A549 (cell line): Measurements from ENCODE around the gene IGF2R. TPM values are rescaled to one million over a fixed set of nuclear protein-coding genes. Genes with fewer than 3 reads are reported as not detected.
A peak's percentile ranks its signal among the peaks of the same experiment; 100 is the strongest.

Experiments used
- ATAC-seq, 2 experiments: fragments of 200-7000 bp in 1 of 2; fragments of >200 bp in 1 of 2; cut with Nextera tagmentation in 1 of 2; cut with Tn5 transposase in 1 of 2; 3 replicates each; pipeline versions ENCODE4 v1.8.0 to v1.9.1; 2018 to 2020; ENCODE audit warnings: mild to moderate bottlenecking in 1 of 2, moderate library complexity in 1 of 2
- CTCF ChIA-PET: fragments of 300-600 bp; sonication (Branson Sonifier 250); formaldehyde crosslinking; extraction: SDS; loops from one replicate; lab custom pipeline; 2021; ENCODE audit warnings: antibody characterized with exemption, inconsistent platforms; lab: Yijun Ruan, JAX
- POLR2A ChIA-PET: fragments of 350-600 bp; formaldehyde crosslinking; extraction: SDS; loops from one replicate; lab custom pipeline; 2021; ENCODE audit warnings: antibody characterized with exemption, inconsistent platforms; lab: Yijun Ruan, JAX
- DNase-seq, 2 experiments: peaks; one replicate each; pipeline versions ENCODE4 v3.0.0 to v3.0.0-alpha.2; 2011 to 2016; ENCODE audit warnings: low read depth in 1 of 2, low spot score in 1 of 2
- FAIRE-seq: peaks from 2 replicates; lab custom pipeline; 2011; peaks lifted over from hg19 to GRCh38; lab: Jason Lieb, UNC
- H3K27ac ChIP-seq, 2 experiments: fragments of >200 bp; sonication (Bioruptor Twin); formaldehyde crosslinking; 3 replicates each; pipeline ENCODE4 v1.5.1; 2016 to 2017
- H3K4me1 ChIP-seq: fragments of >200 bp; sonication (Bioruptor Twin); formaldehyde crosslinking; 3 replicates; pipeline ENCODE4 v1.6.1; 2016
- H3K4me2 ChIP-seq: fragments of >200 bp; sonication (Bioruptor Twin); formaldehyde crosslinking; 3 replicates; pipeline ENCODE4 v1.6.1; 2016
- H3K4me3 ChIP-seq: fragments of >200 bp; sonication (Bioruptor Twin); formaldehyde crosslinking; 3 replicates; pipeline ENCODE4 v1.5.1; 2016
- H3K9me3 ChIP-seq: fragments of >200 bp; sonication (Bioruptor Twin); formaldehyde crosslinking; 3 replicates; pipeline ENCODE4 v1.6.1; 2016
- ATOH8 ChIP-seq: fragments of 250-450 bp; sonication (Bioruptor Pico); IDR thresholded peaks from 2 replicates; pipeline ENCODE4 v1.5.0; 2020; ENCODE audit warnings: low read depth, mild to moderate bottlenecking, moderate library complexity
- CBX2 ChIP-seq: fragments of 200-600 bp; sonication (generic); IDR thresholded peaks from 2 replicates; pipeline ENCODE4 v1.6.1; 2016; ENCODE audit warnings: low read depth, mild to moderate bottlenecking, borderline replicate concordance
- CBX8 ChIP-seq: fragments of 200-600 bp; sonication (generic); IDR thresholded peaks from 2 replicates; pipeline ENCODE4 v1.6.1; 2016
- CEBPB ChIP-seq, 2 experiments: fragments of >200 bp in 1 of 2; sonication (Bioruptor Twin) in 1 of 2; formaldehyde crosslinking in 1 of 2; IDR thresholded peaks; 2 replicates each; pipeline ENCODE4 v1.6.1; 2012 to 2016
- CHD2 ChIP-seq: fragments of 150-350 bp; IDR thresholded peaks from 2 replicates; pipeline ENCODE4 v1.6.1; 2014; ENCODE audit warnings: low read length; ENCODE audit not compliant: partially characterized antibody
- E2F6 ChIP-seq: IDR thresholded peaks from 2 replicates; pipeline ENCODE4 v1.6.1; 2012; ENCODE audit warnings: low read depth, borderline replicate concordance
- EHF ChIP-seq: fragments of 250-450 bp; sonication (Bioruptor Pico); IDR thresholded peaks from 2 replicates; pipeline ENCODE4 v1.5.0; 2020; ENCODE audit warnings: mild to moderate bottlenecking
- ELK1 ChIP-seq: fragments of 150-350 bp; IDR thresholded peaks from 2 replicates; pipeline ENCODE4 v1.6.1; 2014; ENCODE audit warnings: low read depth, mild to moderate bottlenecking, low read length
- EP300 ChIP-seq, 2 experiments: fragments of >200 bp; sonication (Bioruptor Twin); formaldehyde crosslinking; IDR thresholded peaks; 2 replicates in 1 of 2; 3 replicates in 1 of 2; pipeline ENCODE4 v1.6.1; 2016 to 2017
- ESRRA ChIP-seq: fragments of 150-350 bp; IDR thresholded peaks from 2 replicates; pipeline ENCODE4 v1.6.1; 2014; ENCODE audit warnings: mild to moderate bottlenecking, low read length, borderline replicate concordance
- FOSB ChIP-seq: fragments of 250-450 bp; sonication (Bioruptor Pico); IDR thresholded peaks from 2 replicates; pipeline ENCODE4 v1.5.0; 2020; ENCODE audit warnings: mild to moderate bottlenecking, moderate library complexity
- FOSL2 ChIP-seq, 2 experiments: fragments of 450-650 bp in 1 of 2; fragments of >200 bp in 1 of 2; sonication (Bioruptor Twin) in 1 of 2; formaldehyde crosslinking; IDR thresholded peaks; 2 replicates each; pipeline versions ENCODE4 v1.5.0 to v1.6.1; 2016 to 2020; ENCODE audit warnings: mild to moderate bottlenecking in 1 of 2, moderate library complexity in 1 of 2
- HDAC2 ChIP-seq: fragments of 200-600 bp; sonication (generic); IDR thresholded peaks from 2 replicates; pipeline ENCODE4 v1.6.1; 2016
- HES2 ChIP-seq: fragments of >200 bp; sonication (Bioruptor Twin); formaldehyde crosslinking; IDR thresholded peaks from 2 replicates; pipeline ENCODE4 v1.6.1; 2016
- HOXA7 ChIP-seq: fragments of 250-450 bp; sonication (Bioruptor Pico); IDR thresholded peaks from 2 replicates; pipeline ENCODE4 v1.5.0; 2020; ENCODE audit warnings: mild to moderate bottlenecking, moderate library complexity
- HOXB5 ChIP-seq: fragments of 250-450 bp; sonication (Bioruptor Pico); IDR thresholded peaks from 2 replicates; pipeline ENCODE4 v1.5.0; 2020; ENCODE audit warnings: mild to moderate bottlenecking, moderate library complexity
- JUNB ChIP-seq: fragments of >200 bp; sonication (Bioruptor Twin); formaldehyde crosslinking; IDR thresholded peaks from 2 replicates; pipeline ENCODE4 v1.6.1; 2016
- MAFK ChIP-seq: fragments of 450-650 bp; IDR thresholded peaks from 2 replicates; pipeline ENCODE4 v1.6.1; 2014; ENCODE audit not compliant: partially characterized antibody
- NFE2L2 ChIP-seq: fragments of 150-350 bp; conservative IDR thresholded peaks from 2 replicates; pipeline ENCODE4 v1.6.1; 2014; ENCODE audit warnings: low read length
- NPAS2 ChIP-seq: fragments of 250-450 bp; sonication (Bioruptor Pico); IDR thresholded peaks from 2 replicates; pipeline ENCODE4 v1.8.0; 2022; ENCODE audit warnings: mild to moderate bottlenecking, moderate library complexity, borderline replicate concordance
- NR3C1 ChIP-seq: fragments of >200 bp; sonication (Bioruptor Twin); formaldehyde crosslinking; IDR thresholded peaks from 3 replicates; pipeline ENCODE4 v1.6.1; 2017
- POLR2A ChIP-seq: IDR thresholded peaks from 2 replicates; pipeline ENCODE4 v1.6.1; 2012; ENCODE audit warnings: mild to moderate bottlenecking, low read length
- POLR2AphosphoS2 ChIP-seq: conservative IDR thresholded peaks from 2 replicates; pipeline ENCODE4 v1.6.1; 2012; ENCODE audit warnings: low read length, improper control_type of control experiment, inconsistent platforms
- RCOR1 ChIP-seq: fragments of 150-350 bp; IDR thresholded peaks from 2 replicates; pipeline ENCODE4 v1.6.1; 2014; ENCODE audit warnings: antibody characterized with exemption, low read length, low read depth
- RFX5 ChIP-seq: fragments of 450-650 bp; IDR thresholded peaks from 2 replicates; pipeline ENCODE4 v1.7.1; 2014; ENCODE audit warnings: antibody characterized with exemption, mild to moderate bottlenecking, moderate library complexity
- SREBF2 ChIP-seq: fragments of 450-650 bp; IDR thresholded peaks from 2 replicates; pipeline ENCODE4 v1.6.1; 2014; ENCODE audit warnings: mild to moderate bottlenecking, moderate library complexity
- ZC3H11A ChIP-seq: fragments of 450-650 bp; IDR thresholded peaks from 2 replicates; pipeline ENCODE4 v1.6.1; 2014; ENCODE audit warnings: antibody characterized with exemption, mild to moderate bottlenecking
- ZSCAN20 ChIP-seq: fragments of 250-450 bp; sonication (Bioruptor Pico); IDR thresholded peaks from 2 replicates; pipeline ENCODE4 v1.8.0; 2022; ENCODE audit warnings: mild to moderate bottlenecking, moderate library complexity
- WGBS: methylation state at CpG from one replicate; pipeline ENCODE4 v1.1.6; 2017; ENCODE audit errors: missing lambda C conversion rate; 5-methylcytosine and 5-hydroxymethylcytosine counted together
- polyA plus RNA-seq, 4 experiments: library from polyadenylated mRNA; depleted of rRNA in 3 of 4; stranded (reverse); fragments of >200 nt; fragmentation: RNase III in 1 of 4; extraction: RNeasy Plus Mini Kit Qiagen cat#74134 plus additional on column Dnase treatment in 1 of 4; gene quantifications; 2 replicates in 3 of 4; 3 replicates in 1 of 4; pipeline ENCODE4 v1.2.3, GENCODE V29; 2011 to 2017

Gene IGF2R
- polyA plus RNA-seq, 2 of the 4 experiments (the other 2 are of a cell fraction) = 17.6 to 24.9 TPM

- ChIA-PET CTCF (no interaction called here), POLR2A (no interaction called here)
- Histone ChIP-seq H3K9me3 (no peaks in the 10 kb centered on the region), H3K27ac (no peak overlapping the region), H3K4me2 (no peak overlapping the region), H3K4me1 (peaks cover 5% of the 10 kb centered on the region; the same call in 1 of the 3 replicates), H3K4me3 (no peak overlapping the region)
- ATAC-seq (no peak), FAIRE-seq (no peak), DNase-seq (no peak)
- TF ChIP-seq POLR2A = no peak
- TF ChIP-seq POLR2AphosphoS2 = no peak
- no peak for TF ChIP-seq CBX8
- no peak for TF ChIP-seq RCOR1
- no peak for TF ChIP-seq HOXB5 (CRISPR knock-in tag)
- no peak for TF ChIP-seq NPAS2 (CRISPR knock-in tag)
- TF ChIP-seq MAFK = no peak
- WGBS = 92% methylated on average over 7 of the region's 7 CpGs
Measured at GRCh38 chr6:160103825-160104100, 134.9 kb downstream of the IGF2R start.

DNA sequence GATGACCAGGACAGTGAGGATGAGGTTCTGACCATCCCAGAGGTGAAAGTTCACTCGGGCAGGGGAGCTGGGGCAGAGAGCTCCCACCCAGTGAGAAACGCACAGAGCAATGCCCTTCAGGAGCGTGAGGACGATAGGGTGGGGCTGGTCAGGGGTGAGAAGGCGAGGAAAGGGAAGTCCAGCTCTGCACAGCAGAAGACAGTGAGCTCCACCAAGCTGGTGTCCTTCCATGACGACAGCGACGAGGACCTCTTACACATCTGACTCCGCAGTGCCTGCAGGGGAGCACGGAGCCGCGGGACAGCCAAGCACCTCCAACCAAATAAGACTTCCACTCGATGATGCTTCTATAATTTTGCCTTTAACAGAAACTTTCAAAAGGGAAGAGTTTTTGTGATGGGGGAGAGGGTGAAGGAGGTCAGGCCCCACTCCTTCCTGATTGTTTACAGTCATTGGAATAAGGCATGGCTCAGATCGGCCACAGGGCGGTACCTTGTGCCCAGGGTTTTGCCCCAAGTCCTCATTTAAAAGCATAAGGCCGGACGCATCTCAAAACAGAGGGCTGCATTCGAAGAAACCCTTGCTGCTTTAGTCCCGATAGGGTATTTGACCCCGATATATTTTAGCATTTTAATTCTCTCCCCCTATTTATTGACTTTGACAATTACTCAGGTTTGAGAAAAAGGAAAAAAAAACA, 136.1 kb downstream of the IGF2R start:
- DNase-seq = peak in 1 of 2 experiments; percentile 11
- WGBS = 89% methylated on average over 18 of the region's 20 CpGs
- Histone ChIP-seq H3K4me1 (peaks cover 5% of the 10 kb centered on the region; the same call in 1 of the 3 replicates), H3K9me3 (no peaks in the 10 kb centered on the region), H3K4me2 (no peak overlapping the region), H3K4me3 (no peak overlapping the region), H3K27ac (no peak overlapping the region)
- POLR2A ChIA-PET = no interaction called here
- FAIRE-seq = no peak
- ATAC-seq = peak; percentile 58 to 67; a peak in 4 of 6 replicates
- CTCF ChIA-PET = interaction anchor here (0.9 kb wide), 1 partner anchor 16 kb away, joined by 3 read pairs; no protein-coding TSS in a partner anchor
- no peak for TF ChIP-seq SREBF2
- no peak for TF ChIP-seq ZC3H11A
- no peak for TF ChIP-seq CEBPB (IDR thresholded peaks at IDR 0.05)
- no peak for TF ChIP-seq NR3C1
- no peak for TF ChIP-seq JUNB
- TF ChIP-seq EP300 (IDR thresholded peaks at IDR 0.05) = no peak
- no peak for TF ChIP-seq FOSL2 (IDR thresholded peaks at IDR 0.05)
- no peak for TF ChIP-seq FOSL2 (CRISPR knock-in tag; IDR thresholded peaks at IDR 0.05)
- TF ChIP-seq POLR2A = no peak
- no peak for TF ChIP-seq HOXA7 (CRISPR knock-in tag)
- no peak for TF ChIP-seq MAFK
- no peak for TF ChIP-seq POLR2AphosphoS2
- no peak for TF ChIP-seq RFX5
- no peak for TF ChIP-seq CBX8
- TF ChIP-seq NPAS2 (CRISPR knock-in tag) = no peak
- no peak for TF ChIP-seq ESRRA
- no peak for TF ChIP-seq EHF
- no peak for TF ChIP-seq NFE2L2
- no peak for TF ChIP-seq HES2
- TF ChIP-seq CBX2 = no peak
- TF ChIP-seq HDAC2 = no peak

DNA sequence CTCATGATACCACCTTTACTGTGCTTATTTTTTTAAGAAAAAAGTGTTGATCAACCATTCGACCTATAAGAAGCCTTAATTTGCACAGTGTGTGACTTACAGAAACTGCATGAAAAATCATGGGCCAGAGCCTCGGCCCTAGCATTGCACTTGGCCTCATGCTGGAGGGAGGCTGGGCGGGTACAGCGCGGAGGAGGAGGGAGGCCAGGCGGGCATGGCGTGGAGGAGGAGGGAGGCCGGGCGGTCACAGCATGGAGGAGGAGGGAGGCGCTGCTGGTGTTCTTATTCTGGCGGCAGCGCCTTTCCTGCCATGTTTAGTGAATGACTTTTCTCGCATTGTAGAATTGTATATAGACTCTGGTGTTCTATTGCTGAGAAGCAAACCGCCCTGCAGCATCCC, 137.1 kb downstream of the IGF2R start:
- no peaks in the 10 kb centered on the region for H3K9me3 ChIP-seq
- CTCF ChIA-PET = no interaction called here
- no peak overlapping the region for H3K4me3 ChIP-seq
- FAIRE-seq (no peak), ATAC-seq (no peak)
- 93% methylated on average over 14 of the region's 14 CpGs for whole genome bisulfite sequencing
- TF ChIP-seq RFX5 (no peak), FOSB (CRISPR knock-in tag) (no peak)
- TF ChIP-seq, all 56 proteins: peak for 0
- no peaks in the 10 kb centered on the region for H3K4me1 ChIP-seq
- H3K27ac ChIP-seq = no peak overlapping the region
- POLR2A ChIA-PET = no interaction called here
- H3K4me2 ChIP-seq = no peak overlapping the region
- DNase-seq = no peak

DNA sequence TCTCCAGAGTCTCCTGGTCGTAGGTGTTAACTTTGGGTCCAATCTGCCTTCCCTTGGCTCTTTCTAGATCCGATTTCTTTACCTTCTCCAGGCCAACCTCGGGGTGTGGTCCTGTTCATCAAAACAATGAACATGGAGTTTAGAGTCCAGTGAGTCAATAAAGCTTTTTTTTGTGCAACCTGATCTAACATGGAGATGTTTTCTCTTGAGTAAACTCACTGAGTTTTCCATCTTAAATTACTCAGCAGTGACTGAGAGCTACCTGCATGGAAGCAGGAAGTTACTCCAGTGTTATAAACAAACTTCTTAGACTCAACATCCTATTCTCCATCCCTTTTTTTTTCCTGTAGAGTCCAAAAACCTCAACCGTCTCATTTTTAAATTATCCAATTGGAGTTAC, 137.8 kb downstream of the IGF2R start:
- Histone ChIP-seq H3K4me3 (no peak overlapping the region), H3K4me1 (no peaks in the 10 kb centered on the region), H3K4me2 (no peak overlapping the region), H3K27ac (no peak overlapping the region), H3K9me3 (no peaks in the 10 kb centered on the region)
- DNase-seq = no peak
- FAIRE-seq = no peak
- ChIA-PET POLR2A (no interaction called here), CTCF (interaction anchor here (1.4 kb wide), 1 partner anchor 18 kb away, joined by 7 read pairs; no protein-coding TSS in a partner anchor)
- no peak for ATAC-seq
- WGBS = 91% methylated on average over 4 of the region's 4 CpGs
- no peak for TF ChIP-seq ESRRA
- no peak for TF ChIP-seq ELK1
- TF ChIP-seq POLR2AphosphoS2 = no peak
- no peak for TF ChIP-seq ATOH8 (CRISPR knock-in tag)
- TF ChIP-seq POLR2A = no peak
- TF ChIP-seq CHD2 = no peak
- TF ChIP-seq E2F6 = no peak
- no peak for TF ChIP-seq FOSL2 (IDR thresholded peaks at IDR 0.05)
- TF ChIP-seq FOSL2 (CRISPR knock-in tag; IDR thresholded peaks at IDR 0.05) = no peak
- no peak for TF ChIP-seq ZSCAN20 (CRISPR knock-in tag)
